GM23338 (cell line): ENCODE measurements around the gene RHNO1.

Experiments
- CREB1 ChIP-seq: fragments of 250-450 bp; sonication (Bioruptor Pico); IDR thresholded peaks from 2 replicates; pipeline ENCODE4 v1.5.0; 2020; ENCODE audit warnings: low read depth, mild to moderate bottlenecking, moderate library complexity
- CTCF ChIP-seq, 2 experiments: fragments of 200-600 bp in 1 of 2; sonication (generic) in 1 of 2; conservative IDR thresholded peaks; 2 replicates each; pipeline versions ENCODE4 v1.5.1 to v1.6.1; 2016 to 2017; ENCODE audit warnings: antibody characterized with exemption in 2 of 2, low read depth in 2 of 2, mild to moderate bottlenecking in 2 of 2, moderate library complexity in 1 of 2
- ETS1 ChIP-seq: IDR thresholded peaks from 2 replicates; pipeline ENCODE4 v1.6.1; 2016; ENCODE audit warnings: antibody characterized with exemption
- EZH2 ChIP-seq: fragments of 200-600 bp; sonication (generic); IDR thresholded peaks from one replicate; pipeline ENCODE4 v1.8.0; 2017; ENCODE audit warnings: antibody characterized with exemption, mild to moderate bottlenecking, low read depth; ENCODE audit not compliant: unreplicated experiment
- EZH2phosphoT487 ChIP-seq: fragments of 200-600 bp; sonication (generic); IDR thresholded peaks from one replicate; pipeline ENCODE4 v1.8.1; 2018; ENCODE audit warnings: antibody characterized with exemption; ENCODE audit not compliant: unreplicated experiment
- JUNB ChIP-seq: IDR thresholded peaks from one replicate; pipeline ENCODE4 v1.6.1; 2016; ENCODE audit warnings: antibody characterized with exemption; ENCODE audit not compliant: unreplicated experiment
- NANOG ChIP-seq: IDR thresholded peaks from 2 replicates; pipeline ENCODE4 v1.6.1; 2016; ENCODE audit warnings: antibody characterized with exemption, borderline replicate concordance
- POLR2AphosphoS5 ChIP-seq: IDR thresholded peaks from 2 replicates; pipeline ENCODE4 v1.6.1; 2016; ENCODE audit warnings: antibody characterized with exemption, low read depth
- REST ChIP-seq: IDR thresholded peaks from one replicate; pipeline ENCODE4 v1.6.1; 2018; ENCODE audit warnings: antibody characterized with exemption; ENCODE audit not compliant: unreplicated experiment
- STAT1 ChIP-seq: IDR thresholded peaks from one replicate; pipeline ENCODE4 v1.6.1; 2016; ENCODE audit warnings: antibody characterized with exemption; ENCODE audit not compliant: unreplicated experiment
- ZNF114 ChIP-seq: fragments of 250-450 bp; sonication (Bioruptor Pico); IDR thresholded peaks from 2 replicates; pipeline ENCODE4 v1.5.0; 2020; ENCODE audit warnings: mild to moderate bottlenecking, moderate library complexity

- TF ChIP-seq CTCF (conservative IDR thresholded peaks at IDR 0.05; ENCODE audit: low read depth in 2 of 2) (no peak), POLR2AphosphoS5 (no peak), REST (no peak), STAT1 (no peak), EZH2 (no peak), JUNB (no peak), NANOG (no peak), CREB1 (no peak), EZH2phosphoT487 (no peak), ZNF114 (CRISPR knock-in tag) (no peak), ETS1 (no peak)
Measured at GRCh38 chr12:2933586-2933985, 56.6 kb downstream of the RHNO1 start.
